Measurements from ENCODE around the gene GGTLC2.
"Not testable (repeated sequence)": the region's sequence is repeated elsewhere in the genome, so short reads cannot be mapped to it uniquely, and the experiment has no call there.

GGTLC2 gene

DNA sequence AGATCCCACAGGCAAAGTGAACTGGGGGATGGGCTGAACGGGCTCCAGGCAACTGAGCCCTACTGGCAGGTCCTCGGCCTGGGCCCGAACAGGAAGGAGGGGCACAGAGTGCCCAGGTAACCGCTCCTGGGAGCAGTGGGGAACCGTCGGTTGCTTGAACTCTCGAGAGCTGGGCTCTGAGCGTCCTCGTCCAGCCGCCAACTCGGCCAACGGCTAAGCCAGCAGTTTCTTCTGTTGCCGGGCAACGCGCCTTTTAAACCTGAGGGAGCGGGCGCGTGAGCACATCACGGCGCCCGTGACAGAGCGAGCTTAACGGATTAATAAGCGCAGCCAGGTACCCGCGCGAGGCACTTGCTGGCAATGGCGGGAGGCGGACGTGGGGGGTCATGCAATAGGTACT is at the start of gene GGTLC2:
TSS of gene GGTLC2 (plus strand) at position 301 of the 400 bp plus-strand sequence. CDS start 1,732 bp downstream, outside the sequence.
- not testable (repeated sequence) for H3K4me1 Mint-ChIP-seq; H3K4me3 Mint-ChIP-seq; H3K27ac Mint-ChIP-seq; H3K27me3 Mint-ChIP-seq (ENCODE audit: low read depth); H3K36me3 Mint-ChIP-seq (ENCODE audit: low read depth); H3K9me3 Mint-ChIP-seq

GRCh38 chr22:22595001-22595835 is 49.2 kb upstream of the GGTLC2 start:
- H3K27me3 Mint-ChIP-seq (ENCODE audit: low read depth) = peaks cover 29% of the 10 kb centered on the region
- TF ChIP-seq, protein P1, sequence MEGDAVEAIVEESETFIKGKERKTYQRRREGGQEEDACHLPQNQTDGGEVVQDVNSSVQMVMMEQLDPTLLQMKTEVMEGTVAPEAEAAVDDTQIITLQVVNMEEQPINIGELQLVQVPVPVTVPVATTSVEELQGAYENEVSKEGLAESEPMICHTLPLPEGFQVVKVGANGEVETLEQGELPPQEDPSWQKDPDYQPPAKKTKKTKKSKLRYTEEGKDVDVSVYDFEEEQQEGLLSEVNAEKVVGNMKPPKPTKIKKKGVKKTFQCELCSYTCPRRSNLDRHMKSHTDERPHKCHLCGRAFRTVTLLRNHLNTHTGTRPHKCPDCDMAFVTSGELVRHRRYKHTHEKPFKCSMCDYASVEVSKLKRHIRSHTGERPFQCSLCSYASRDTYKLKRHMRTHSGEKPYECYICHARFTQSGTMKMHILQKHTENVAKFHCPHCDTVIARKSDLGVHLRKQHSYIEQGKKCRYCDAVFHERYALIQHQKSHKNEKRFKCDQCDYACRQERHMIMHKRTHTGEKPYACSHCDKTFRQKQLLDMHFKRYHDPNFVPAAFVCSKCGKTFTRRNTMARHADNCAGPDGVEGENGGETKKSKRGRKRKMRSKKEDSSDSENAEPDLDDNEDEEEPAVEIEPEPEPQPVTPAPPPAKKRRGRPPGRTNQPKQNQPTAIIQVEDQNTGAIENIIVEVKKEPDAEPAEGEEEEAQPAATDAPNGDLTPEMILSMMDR (IDR thresholded peaks at IDR 0.05; ENCODE audit: unreplicated experiment in 3 of 3) = no peak
- no peaks in the 10 kb centered on the region for H3K36me3 Mint-ChIP-seq (ENCODE audit: low read depth)
- no peak overlapping the region for H3K27ac Mint-ChIP-seq
- peaks cover 4% of the 10 kb centered on the region for H3K4me1 Mint-ChIP-seq
- H3K4me3 Mint-ChIP-seq = no peak overlapping the region
- peaks cover 6% of the 10 kb centered on the region for H3K9me3 Mint-ChIP-seq

- peaks cover 12% of the 10 kb centered on the region for H3K4me1 Mint-ChIP-seq
- no peaks in the 10 kb centered on the region for H3K36me3 Mint-ChIP-seq (ENCODE audit: low read depth)
- H3K4me3 Mint-ChIP-seq = no peak overlapping the region
- peaks cover 16% of the 10 kb centered on the region for H3K27me3 Mint-ChIP-seq (ENCODE audit: low read depth)
- no peak overlapping the region for H3K27ac Mint-ChIP-seq
- TF ChIP-seq, protein P1 (IDR thresholded peaks at IDR 0.05; ENCODE audit: unreplicated experiment in 3 of 3) = no peak
- H3K9me3 Mint-ChIP-seq = peaks cover 6% of the 10 kb centered on the region
Measured at GRCh38 chr22:22598144-22598543, 46.3 kb upstream of the GGTLC2 start.

- TF ChIP-seq, protein P1 (IDR thresholded peaks at IDR 0.05; ENCODE audit: unreplicated experiment in 3 of 3) = no peak
- Mint-ChIP-seq H3K4me1 (peaks cover 9% of the 10 kb centered on the region), H3K27me3 (ENCODE audit: low read depth) (peaks cover 12% of the 10 kb centered on the region), H3K9me3 (peaks cover 3% of the 10 kb centered on the region), H3K27ac (no peak overlapping the region), H3K36me3 (ENCODE audit: low read depth) (no peaks in the 10 kb centered on the region), H3K4me3 (no peak overlapping the region)
Measured at GRCh38 chr22:22599248-22599647, 45.2 kb upstream of the GGTLC2 start.

DNA sequence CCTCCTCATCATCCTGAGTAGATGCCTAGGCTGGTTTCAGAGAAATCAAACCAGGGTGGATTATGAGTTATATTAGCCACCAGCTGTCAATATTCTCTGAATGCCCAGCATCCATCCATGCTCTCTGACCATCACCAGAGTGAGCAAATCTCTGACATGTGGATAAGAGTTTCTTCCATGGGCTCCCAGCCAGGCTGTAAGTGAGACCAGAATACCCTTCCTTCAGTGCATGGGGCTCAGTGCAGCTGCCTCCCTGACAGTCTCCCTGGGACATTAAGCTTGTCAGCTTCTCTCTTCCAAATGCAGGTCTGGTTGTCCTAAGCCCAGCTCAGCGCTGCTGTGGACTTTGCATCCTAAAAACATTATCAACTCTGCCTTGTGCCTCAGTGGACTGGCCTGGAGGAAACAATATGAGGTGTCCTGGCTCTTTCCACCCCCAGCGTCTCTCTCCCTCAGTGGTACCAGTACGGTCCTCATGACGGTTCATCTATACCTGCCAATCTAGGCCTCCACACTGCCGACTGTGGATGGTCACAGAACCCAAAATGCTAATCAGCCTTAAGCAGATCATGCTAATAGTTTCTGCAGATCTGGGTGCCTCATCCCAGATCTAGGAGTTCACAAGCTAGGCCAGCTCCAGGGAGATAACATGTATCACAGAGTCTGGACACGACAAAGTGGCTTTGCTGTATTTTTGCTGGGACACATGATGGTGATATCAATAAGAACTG is 43.7 kb upstream of the GGTLC2 start:
- peaks cover 8% of the 10 kb centered on the region for H3K4me1 Mint-ChIP-seq
- H3K36me3 Mint-ChIP-seq (ENCODE audit: low read depth) = no peaks in the 10 kb centered on the region
- TF ChIP-seq, protein P1 (IDR thresholded peaks at IDR 0.05; ENCODE audit: unreplicated experiment in 3 of 3) = no peak
- peaks cover 3% of the 10 kb centered on the region for H3K9me3 Mint-ChIP-seq
- no peak overlapping the region for H3K4me3 Mint-ChIP-seq
- H3K27me3 Mint-ChIP-seq (ENCODE audit: low read depth) = peaks cover 12% of the 10 kb centered on the region
- no peak overlapping the region for H3K27ac Mint-ChIP-seq

DNA sequence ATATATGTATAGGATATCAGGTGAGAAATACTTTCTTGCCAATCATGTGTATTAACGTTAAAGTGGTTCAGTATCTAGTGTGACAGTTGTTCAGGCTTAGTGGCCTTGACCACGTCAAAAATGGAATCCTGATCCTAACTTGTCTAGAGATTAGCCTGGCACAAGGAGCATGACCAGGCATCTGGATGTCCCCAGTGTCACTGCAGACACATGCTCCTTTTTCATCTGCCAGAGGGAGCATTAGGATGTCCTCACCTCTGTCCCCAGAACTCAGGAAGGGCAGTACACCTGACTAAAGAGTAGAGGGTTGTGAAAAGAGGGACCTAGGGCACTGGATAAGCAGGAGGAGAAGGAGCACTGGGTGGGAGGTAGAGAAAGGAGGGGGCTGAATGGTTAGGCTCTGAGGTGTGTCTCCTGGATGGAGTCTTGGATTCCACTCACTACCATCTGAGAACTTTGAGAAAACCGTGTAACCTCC is 40.9 kb upstream of the GGTLC2 start:
- TF ChIP-seq, protein P1 (IDR thresholded peaks at IDR 0.05; ENCODE audit: unreplicated experiment in 3 of 3) = no peak
- no peaks in the 10 kb centered on the region for H3K9me3 Mint-ChIP-seq

More for the DNA sequence above, 40.9 kb upstream of the GGTLC2 start:
- no peaks in the 10 kb centered on the region for H3K27me3 Mint-ChIP-seq (ENCODE audit: low read depth)
- no peak overlapping the region for H3K4me3 Mint-ChIP-seq
- peaks cover 9% of the 10 kb centered on the region for H3K4me1 Mint-ChIP-seq
- no peaks in the 10 kb centered on the region for H3K36me3 Mint-ChIP-seq (ENCODE audit: low read depth)
- no peak overlapping the region for H3K27ac Mint-ChIP-seq
